Activated gamma-delta T cell treated with anti-CD3 and anti-CD28 coated beads, Interleukin-2, amount 50 U/mL, for 16 hours (primary cell): ENCODE measurements around the gene ALG14.
"Not testable (repeated sequence)": the region's sequence is repeated elsewhere in the genome, so short reads cannot be mapped to it uniquely, and the experiment has no call there.

ENCODE experiments used
- DNase-seq: peaks from one replicate; pipeline ENCODE4 v3.0.0-alpha.2; 2020; ENCODE audit warnings: low read depth

Gene ALG14

GRCh38 chr1:94952539-94952938 lies 120.2 kb downstream of the ALG14 start:
- no peak for DNase-seq

GRCh38 chr1:94951509-94952208 lies 121.1 kb downstream of the ALG14 start:
- no peak for DNase-seq

GRCh38 chr1:94951046-94951445 lies 121.7 kb downstream of the ALG14 start:
- no peak for DNase-seq

GRCh38 chr1:94949681-94950661 lies 122.8 kb downstream of the ALG14 start:
- no peak for DNase-seq

GRCh38 chr1:94947437-94947836 lies 125.3 kb downstream of the ALG14 start:
- DNase-seq: no peak

- DNase-seq: no peak
These were observed 125.9 kb downstream of the ALG14 start for GRCh38 chr1:94946886-94947285.

- DNase-seq: no peak
These were observed 130.3 kb downstream of the ALG14 start for GRCh38 chr1:94942171-94943128.

GRCh38 chr1:94941480-94941879 lies 131.3 kb downstream of the ALG14 start:
- DNase-seq: not testable (repeated sequence)

- no peak for DNase-seq
These were observed 132.0 kb downstream of the ALG14 start for GRCh38 chr1:94940738-94941137.

GRCh38 chr1:94937820-94938219 lies 134.9 kb downstream of the ALG14 start:
- no peak for DNase-seq

- no peak for DNase-seq
These were observed 135.7 kb downstream of the ALG14 start for GRCh38 chr1:94936861-94937620.

- DNase-seq: no peak
These were observed 137.3 kb downstream of the ALG14 start for GRCh38 chr1:94935476-94935875.

GRCh38 chr1:94935034-94935433 lies 137.7 kb downstream of the ALG14 start:
- DNase-seq: no peak

- no peak for DNase-seq
These were observed 138.2 kb downstream of the ALG14 start for GRCh38 chr1:94934551-94934950.

GRCh38 chr1:94931254-94931841 lies 141.4 kb downstream of the ALG14 start:
- no peak for DNase-seq

- no peak for DNase-seq
These were observed 143.2 kb downstream of the ALG14 start for GRCh38 chr1:94929351-94930217.

- no peak for DNase-seq
These were observed 144.3 kb downstream of the ALG14 start for GRCh38 chr1:94928293-94928939.

- DNase-seq: no peak
These were observed 145.2 kb downstream of the ALG14 start for GRCh38 chr1:94927405-94928175.
